HCT116 (cell line): Measurements from ENCODE around the gene GATB. TPM values are rescaled to one million over a fixed set of nuclear protein-coding genes. Genes with fewer than 3 reads are reported as not detected.

Experiments
- ATAC-seq: fragments of 200-7000 bp; cut with Tn5 transposase; 2 replicates; pipeline ENCODE4 v1.9.1; 2020; ENCODE audit warnings: mild to moderate bottlenecking, moderate library complexity
- BruUV-seq: library from RNA; stranded (reverse); fragments of 400-500 nt; replicated peaks from 2 replicates; lab custom pipeline; 2021; lab: Mats Ljungman, UMichigan
- CTCF ChIA-PET: fragments of 300-600 bp; sonication (Branson Sonifier 250); formaldehyde crosslinking; loops from one replicate; lab custom pipeline; 2021; ENCODE audit warnings: antibody characterized with exemption; lab: Charles Lee
- POLR2A ChIA-PET: fragments of 300-600, 350-600 bp; sonication (Branson Sonifier 250); formaldehyde crosslinking; loops from one replicate; lab custom pipeline; 2021; ENCODE audit warnings: antibody characterized with exemption; lab: Charles Lee
- RAD21 ChIA-PET, 2 experiments: fragments of 300-600 bp; sonication (Branson Sonifier 250); formaldehyde crosslinking; loops; one replicate each; lab custom pipeline; 2023; ENCODE audit warnings: low total read pairs in 2 of 2; ENCODE audit not compliant: uncharacterized antibody in 2 of 2, unreplicated experiment in 2 of 2, low non-redundant PET in 1 of 2; lab: Charles Lee
- DNase-seq: peaks from one replicate; pipeline ENCODE4 v3.0.0-alpha.2; 2010; ENCODE audit warnings: low read depth, low spot score
- H2AFZ ChIP-seq: fragments of 200-600 bp; shearing (Covaris generic), sonication (generic); 2 replicates; pipeline ENCODE4 v1.6.1; 2017; ENCODE audit warnings: low read depth, mixed run types, mixed read lengths, antibody characterized with exemption, low read length; ENCODE audit not compliant: poor library complexity, severe bottlenecking
- H3K27ac ChIP-seq: 2 replicates; pipeline ENCODE4 v1.5.1; 2012; ENCODE audit warnings: low read depth, low read length
- H3K27me3 ChIP-seq: fragments of 200-600 bp; sonication (generic); 2 replicates; pipeline ENCODE4 v1.6.1; 2016; ENCODE audit warnings: mixed run types, low read length, mixed read lengths; ENCODE audit not compliant: insufficient read depth
- H3K36me3 ChIP-seq, 2 experiments: fragments of 200-500 bp in 1 of 2; fragments of 200-600 bp in 1 of 2; sonication (Bioruptor generic) in 1 of 2; sonication (generic) in 1 of 2; 2 replicates each; pipeline versions ENCODE4 v1.5.1 to v1.6.1; 2014 to 2016; ENCODE audit warnings: low read length in 2 of 2, inconsistent platforms in 1 of 2, mixed read lengths in 1 of 2, mixed run types in 1 of 2; ENCODE audit not compliant: insufficient read depth in 2 of 2, control insufficient read depth in 1 of 2
- H3K4me1 ChIP-seq, 2 experiments: fragments of 200-600 bp in 1 of 2; sonication (generic) in 1 of 2; 2 replicates each; pipeline versions ENCODE4 v1.5.1 to v1.6.1; 2012 to 2017; ENCODE audit warnings: low read length in 2 of 2, inconsistent platforms in 1 of 2, mild to moderate bottlenecking in 1 of 2, mixed read lengths in 1 of 2, mixed run types in 1 of 2, moderate library complexity in 1 of 2; ENCODE audit not compliant: insufficient read depth in 2 of 2, control insufficient read depth in 1 of 2
- H3K4me2 ChIP-seq: fragments of 200-600 bp; sonication (generic); 2 replicates; pipeline ENCODE4 v1.6.1; 2017; ENCODE audit warnings: mixed run types, low read length, mixed read lengths
- H3K4me3 ChIP-seq, 2 experiments: fragments of 200-600 bp in 1 of 2; sonication (generic) in 1 of 2; replicated peaks in 1 of 2; 2 replicates each; pipeline ENCODE4 v1.5.1; 2011 to 2016; ENCODE audit warnings: low read length in 2 of 2, control low read depth in 1 of 2, low read depth in 1 of 2, mild to moderate bottlenecking in 1 of 2, mixed read lengths in 1 of 2, mixed run types in 1 of 2
- H3K79me2 ChIP-seq: fragments of 200-600 bp; sonication (generic); 2 replicates; pipeline ENCODE4 v1.6.1; 2017; ENCODE audit warnings: mild to moderate bottlenecking, mixed run types, low read length, moderate library complexity, mixed read lengths; ENCODE audit not compliant: insufficient read depth
- H3K9ac ChIP-seq: fragments of 200-600 bp; sonication (generic); 2 replicates; pipeline ENCODE4 v1.6.1; 2016; ENCODE audit warnings: low read length, mixed read lengths
- H3K9me2 ChIP-seq: fragments of 200-600 bp; sonication (generic), shearing (Covaris generic); 2 replicates; pipeline ENCODE4 v1.6.1; 2017; ENCODE audit warnings: mixed run types, mild to moderate bottlenecking, moderate library complexity; ENCODE audit not compliant: insufficient read depth
- H3K9me3 ChIP-seq, 2 experiments: fragments of 200-500 bp in 1 of 2; fragments of 200-600 bp in 1 of 2; sonication (Bioruptor generic) in 1 of 2; sonication (generic) in 1 of 2; 2 replicates each; pipeline ENCODE4 v1.6.1; 2014 to 2017; ENCODE audit warnings: low read length in 2 of 2, mixed read lengths in 2 of 2, inconsistent platforms in 1 of 2, low read depth in 1 of 2, mild to moderate bottlenecking in 1 of 2, mixed run types in 1 of 2, moderate library complexity in 1 of 2; ENCODE audit not compliant: control insufficient read depth in 1 of 2, insufficient read depth in 1 of 2
- H4K20me1 ChIP-seq: fragments of 200-600 bp; sonication (generic), shearing (Covaris generic); 2 replicates; pipeline ENCODE4 v1.6.1; 2017; ENCODE audit warnings: mixed run types, mild to moderate bottlenecking, moderate library complexity; ENCODE audit not compliant: insufficient read depth
- CEBPB ChIP-seq: IDR thresholded peaks from 2 replicates; pipeline ENCODE4 v1.6.1; 2012; ENCODE audit warnings: low read depth
- EGR1 ChIP-seq: IDR thresholded peaks from 2 replicates; pipeline ENCODE4 v1.6.1; 2012; ENCODE audit warnings: low read depth
- ELF1 ChIP-seq: IDR thresholded peaks from 2 replicates; pipeline ENCODE4 v1.6.1; 2012; ENCODE audit warnings: low read depth, borderline replicate concordance
- EZH2 ChIP-seq: fragments of 200-600 bp; sonication (generic); IDR thresholded peaks from 2 replicates; pipeline ENCODE4 v1.6.1; 2017; ENCODE audit warnings: antibody characterized with exemption, mixed run types
- POLR2A ChIP-seq: IDR thresholded peaks from 2 replicates; pipeline ENCODE4 v1.7.0; 2011; ENCODE audit warnings: borderline replicate concordance; ENCODE audit not compliant: insufficient read depth, insufficient read length; ENCODE audit errors: extremely low read depth
- POLR2AphosphoS5 ChIP-seq: IDR thresholded peaks from 2 replicates; pipeline ENCODE4 v1.6.1; 2011; ENCODE audit warnings: mild to moderate bottlenecking, low read depth, low read length, moderate library complexity
- SIN3A ChIP-seq: IDR thresholded peaks from 2 replicates; pipeline ENCODE4 v1.6.1; 2012; ENCODE audit warnings: low read depth
- SP1 ChIP-seq: IDR thresholded peaks from 2 replicates; pipeline ENCODE4 v1.6.1; 2012; ENCODE audit warnings: low read depth
- TCF7L2 ChIP-seq: IDR thresholded peaks from 2 replicates; pipeline ENCODE4 v1.7.0; 2011; ENCODE audit warnings: borderline replicate concordance, inconsistent platforms; ENCODE audit not compliant: insufficient read depth, insufficient read length; ENCODE audit errors: extremely low read depth
- YY1 ChIP-seq: IDR thresholded peaks from 2 replicates; pipeline ENCODE4 v1.6.1; 2011; ENCODE audit warnings: low read length, low read depth, moderate library complexity, mild to moderate bottlenecking; ENCODE audit not compliant: insufficient replicate concordance; ENCODE audit errors: extremely low read depth
- ZFX ChIP-seq: fragments of 450-650 bp; IDR thresholded peaks from 2 replicates; pipeline ENCODE4 v1.6.1; 2017
- ZNF274 ChIP-seq: fragments of 200-500 bp; sonication (Bioruptor generic); IDR thresholded peaks from 2 replicates; pipeline ENCODE4 v1.6.1; 2014; ENCODE audit warnings: mild to moderate bottlenecking, low read depth, low read length, inconsistent platforms
- intact Hi-C: fragments of 100-400 bp; cut with micrococcal nuclease; formaldehyde crosslinking; loops from 2 replicates; pipeline ENCODE4 v1.10.0; 2022
- total RNA-seq: library from RNA; stranded (reverse); gene quantifications from one replicate; pipeline ENCODE4 v1.2.1, GENCODE V29; 2021; ENCODE audit not compliant: unreplicated experiment
- TF ChIP-seq, protein P1 (sequence below): IDR thresholded peaks from 2 replicates; pipeline ENCODE4 v1.6.1; 2012; ENCODE audit warnings: low read depth
- TF ChIP-seq, protein P2 (sequence below): IDR thresholded peaks from 2 replicates; pipeline ENCODE4 v1.6.1; 2012
- TF ChIP-seq, protein P3 (sequence below): IDR thresholded peaks from 2 replicates; pipeline ENCODE4 v1.6.1; 2012
- TF ChIP-seq, protein P4 (sequence below), 3 experiments: fragments of 200-600 bp in 1 of 3; sonication (generic) in 1 of 3; IDR thresholded peaks in 2 of 3; conservative IDR thresholded peaks in 1 of 3; 2 replicates each; pipeline ENCODE4 v1.5.1; 2012 to 2017; ENCODE audit warnings: low read depth in 2 of 3, low read length in 2 of 3, antibody characterized with exemption in 1 of 3, borderline replicate concordance in 1 of 3, control low read depth in 1 of 3, mild to moderate bottlenecking in 1 of 3, mixed read lengths in 1 of 3, mixed run types in 1 of 3, moderate library complexity in 1 of 3; ENCODE audit not compliant: insufficient read depth in 1 of 3

GATB gene
- total RNA-seq, 1 experiment from 2014 or later = 29.3 TPM

DNA sequence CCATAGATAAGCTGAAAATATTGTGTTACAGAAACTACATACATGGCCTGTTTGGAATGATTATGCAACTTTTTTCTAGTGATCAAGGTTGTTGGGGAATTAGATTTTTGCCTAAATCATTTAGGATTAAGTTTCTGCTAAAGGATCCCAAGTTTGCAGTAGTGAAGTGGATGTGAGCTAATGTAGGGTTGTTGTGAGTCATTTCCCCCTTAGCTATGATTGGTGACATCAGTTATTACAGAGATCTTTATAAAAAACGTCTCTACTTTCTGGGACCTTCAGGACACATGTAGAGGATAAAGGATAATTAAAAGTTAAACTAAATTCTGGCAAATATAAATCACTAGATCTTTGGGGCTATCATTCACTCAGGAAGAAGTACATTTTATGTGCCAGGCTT lies 133.3 kb downstream of the GATB start:
- H4K20me1 ChIP-seq = no peaks in the 10 kb centered on the region
- ChIA-PET RAD21 (no interaction called here), POLR2A (no interaction called here), CTCF (no interaction called here)
- ATAC-seq = no peak
- H2AFZ ChIP-seq = no peak overlapping the region
- H3K9ac ChIP-seq = no peak overlapping the region
- no peaks in the 10 kb centered on the region for H3K79me2 ChIP-seq
- no peaks in the 10 kb centered on the region for H3K36me3 ChIP-seq
- H3K4me2 ChIP-seq = no peak overlapping the region
- no peaks in the 10 kb centered on the region for H3K27me3 ChIP-seq
- no TSS peak for BruUV-seq
- H3K4me1 ChIP-seq = peaks cover 0 to 5% of the 10 kb centered on the region in 2 experiments; a peak in 1 of 4 replicates
- no peaks in the 10 kb centered on the region for H3K9me2 ChIP-seq
- no peak overlapping the region for H3K4me3 ChIP-seq
- H3K27ac ChIP-seq = no peak overlapping the region
- TF ChIP-seq POLR2AphosphoS5 (no peak), YY1 (no peak), CEBPB (no peak), SP1 (no peak)
- TF ChIP-seq, protein P1, sequence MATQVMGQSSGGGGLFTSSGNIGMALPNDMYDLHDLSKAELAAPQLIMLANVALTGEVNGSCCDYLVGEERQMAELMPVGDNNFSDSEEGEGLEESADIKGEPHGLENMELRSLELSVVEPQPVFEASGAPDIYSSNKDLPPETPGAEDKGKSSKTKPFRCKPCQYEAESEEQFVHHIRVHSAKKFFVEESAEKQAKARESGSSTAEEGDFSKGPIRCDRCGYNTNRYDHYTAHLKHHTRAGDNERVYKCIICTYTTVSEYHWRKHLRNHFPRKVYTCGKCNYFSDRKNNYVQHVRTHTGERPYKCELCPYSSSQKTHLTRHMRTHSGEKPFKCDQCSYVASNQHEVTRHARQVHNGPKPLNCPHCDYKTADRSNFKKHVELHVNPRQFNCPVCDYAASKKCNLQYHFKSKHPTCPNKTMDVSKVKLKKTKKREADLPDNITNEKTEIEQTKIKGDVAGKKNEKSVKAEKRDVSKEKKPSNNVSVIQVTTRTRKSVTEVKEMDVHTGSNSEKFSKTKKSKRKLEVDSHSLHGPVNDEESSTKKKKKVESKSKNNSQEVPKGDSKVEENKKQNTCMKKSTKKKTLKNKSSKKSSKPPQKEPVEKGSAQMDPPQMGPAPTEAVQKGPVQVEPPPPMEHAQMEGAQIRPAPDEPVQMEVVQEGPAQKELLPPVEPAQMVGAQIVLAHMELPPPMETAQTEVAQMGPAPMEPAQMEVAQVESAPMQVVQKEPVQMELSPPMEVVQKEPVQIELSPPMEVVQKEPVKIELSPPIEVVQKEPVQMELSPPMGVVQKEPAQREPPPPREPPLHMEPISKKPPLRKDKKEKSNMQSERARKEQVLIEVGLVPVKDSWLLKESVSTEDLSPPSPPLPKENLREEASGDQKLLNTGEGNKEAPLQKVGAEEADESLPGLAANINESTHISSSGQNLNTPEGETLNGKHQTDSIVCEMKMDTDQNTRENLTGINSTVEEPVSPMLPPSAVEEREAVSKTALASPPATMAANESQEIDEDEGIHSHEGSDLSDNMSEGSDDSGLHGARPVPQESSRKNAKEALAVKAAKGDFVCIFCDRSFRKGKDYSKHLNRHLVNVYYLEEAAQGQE = no peak
- intact Hi-C loops = no loop called here
- DNase-seq = no peak
- H3K9me3 ChIP-seq = no peaks in the 10 kb centered on the region

DNA sequence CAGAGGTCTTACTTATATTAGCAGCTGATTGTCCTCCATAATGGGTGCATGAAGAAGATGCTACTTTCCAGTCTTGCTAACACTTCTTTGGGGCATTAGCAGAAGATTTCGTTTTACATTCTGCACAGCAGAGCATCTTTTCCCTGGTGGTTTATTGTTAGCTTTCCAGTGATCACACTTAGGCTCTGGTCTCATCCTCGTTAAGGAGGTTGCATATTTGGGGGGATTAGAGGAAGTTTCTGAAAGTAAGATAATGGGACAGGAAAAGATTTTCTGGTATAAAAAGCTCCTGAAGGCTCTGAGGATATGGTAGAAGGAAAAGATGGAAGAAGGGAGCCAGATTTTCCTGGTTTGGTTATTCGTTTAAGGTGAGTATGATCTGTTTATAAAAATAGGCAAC lies 134.1 kb downstream of the GATB start:
- H3K36me3 ChIP-seq = no peaks in the 10 kb centered on the region
- intact Hi-C loops = no loop called here
- POLR2A ChIA-PET = interaction anchor here (0.6 kb wide), 1 partner anchor 81 kb away, joined by 3 read pairs; no protein-coding TSS in a partner anchor
- H3K4me2 ChIP-seq = no peak overlapping the region
- H3K9me2 ChIP-seq = no peaks in the 10 kb centered on the region
- no peak overlapping the region for H3K27ac ChIP-seq
- H3K4me1 ChIP-seq = peaks cover 0 to 5% of the 10 kb centered on the region in 2 experiments; a peak in 1 of 4 replicates
- no peaks in the 10 kb centered on the region for H4K20me1 ChIP-seq
- no peak for ATAC-seq
- no peak for DNase-seq
- no peak overlapping the region for H2AFZ ChIP-seq
- H3K9ac ChIP-seq = no peak overlapping the region
- no TSS peak for BruUV-seq
- H3K4me3 ChIP-seq = no peak overlapping the region
- CTCF ChIA-PET = no interaction called here
- TF ChIP-seq ZFX (no peak), ELF1 (no peak), EGR1 (no peak), TCF7L2 (no peak), POLR2AphosphoS5 (no peak), ZNF274 (no peak), CEBPB (no peak), EZH2 (no peak), YY1 (no peak), POLR2A (no peak), SIN3A (no peak)
- TF ChIP-seq, protein P2, sequence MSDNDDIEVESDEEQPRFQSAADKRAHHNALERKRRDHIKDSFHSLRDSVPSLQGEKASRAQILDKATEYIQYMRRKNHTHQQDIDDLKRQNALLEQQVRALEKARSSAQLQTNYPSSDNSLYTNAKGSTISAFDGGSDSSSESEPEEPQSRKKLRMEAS = no peak
- TF ChIP-seq, protein P3, sequence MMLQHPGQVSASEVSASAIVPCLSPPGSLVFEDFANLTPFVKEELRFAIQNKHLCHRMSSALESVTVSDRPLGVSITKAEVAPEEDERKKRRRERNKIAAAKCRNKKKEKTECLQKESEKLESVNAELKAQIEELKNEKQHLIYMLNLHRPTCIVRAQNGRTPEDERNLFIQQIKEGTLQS = no peak
- TF ChIP-seq, protein P4, sequence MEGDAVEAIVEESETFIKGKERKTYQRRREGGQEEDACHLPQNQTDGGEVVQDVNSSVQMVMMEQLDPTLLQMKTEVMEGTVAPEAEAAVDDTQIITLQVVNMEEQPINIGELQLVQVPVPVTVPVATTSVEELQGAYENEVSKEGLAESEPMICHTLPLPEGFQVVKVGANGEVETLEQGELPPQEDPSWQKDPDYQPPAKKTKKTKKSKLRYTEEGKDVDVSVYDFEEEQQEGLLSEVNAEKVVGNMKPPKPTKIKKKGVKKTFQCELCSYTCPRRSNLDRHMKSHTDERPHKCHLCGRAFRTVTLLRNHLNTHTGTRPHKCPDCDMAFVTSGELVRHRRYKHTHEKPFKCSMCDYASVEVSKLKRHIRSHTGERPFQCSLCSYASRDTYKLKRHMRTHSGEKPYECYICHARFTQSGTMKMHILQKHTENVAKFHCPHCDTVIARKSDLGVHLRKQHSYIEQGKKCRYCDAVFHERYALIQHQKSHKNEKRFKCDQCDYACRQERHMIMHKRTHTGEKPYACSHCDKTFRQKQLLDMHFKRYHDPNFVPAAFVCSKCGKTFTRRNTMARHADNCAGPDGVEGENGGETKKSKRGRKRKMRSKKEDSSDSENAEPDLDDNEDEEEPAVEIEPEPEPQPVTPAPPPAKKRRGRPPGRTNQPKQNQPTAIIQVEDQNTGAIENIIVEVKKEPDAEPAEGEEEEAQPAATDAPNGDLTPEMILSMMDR (IDR thresholded peaks at IDR 0.05 in 2 of 3, conservative IDR thresholded peaks at IDR 0.05 in 1 of 3; ENCODE audit: borderline replicate concordance in 1 of 3, insufficient read depth in 1 of 3, low read depth in 2 of 3, low read length in 2 of 3) = no peak
- TF ChIP-seq, all 23 proteins: peak for 0
- Histone ChIP-seq H3K27me3 (no peaks in the 10 kb centered on the region), H3K79me2 (no peaks in the 10 kb centered on the region), H3K9me3 (no peaks in the 10 kb centered on the region)
- RAD21 ChIA-PET = no interaction called here
